C4-2B (cell line): ENCODE results near the gene ZG16B.

Experiments
- H3K27ac ChIP-seq: fragments of 450-650 bp; 2 replicates; pipeline ENCODE4 v1.5.1; 2017
- CTCF ChIP-seq: fragments of 450-650 bp; conservative IDR thresholded peaks from 2 replicates; pipeline ENCODE4 v1.5.1; 2017; ENCODE audit warnings: mild to moderate bottlenecking
- ZFX ChIP-seq: fragments of 450-650 bp; IDR thresholded peaks from 2 replicates; pipeline ENCODE4 v1.6.1; 2017

The ZG16B gene

GRCh38 chr16:2856061-2856670, 26.1 kb downstream of the ZG16B start:
- no peak overlapping the region for H3K27ac ChIP-seq

GRCh38 chr16:2856686-2857450, 26.8 kb downstream of the ZG16B start:
- H3K27ac ChIP-seq: peak overlapping the region; percentile 63

More at GRCh38 chr16:2856061-2856670, 26.1 kb downstream of the ZG16B start:
- TF ChIP-seq ZFX (no peak), CTCF (no peak)

GRCh38 chr16:2857451-2858244, 27.5 kb downstream of the ZG16B start, which contains the start of gene PRSS22:
Gene PRSS22 (minus strand): TSS chr16:2858170. CDS start chr16:2858104, 66 bp downstream.
- H3K27ac ChIP-seq: peak within 1 kb of the TSS; percentile 63
- TF ChIP-seq ZFX: no peak
- TF ChIP-seq CTCF: no peak

More at GRCh38 chr16:2856686-2857450, 26.8 kb downstream of the ZG16B start:
- TF ChIP-seq CTCF (no peak), ZFX (no peak)

GRCh38 chr16:2858245-2859025, 28.3 kb downstream of the ZG16B start:
- H3K27ac ChIP-seq: peak overlapping the region; percentile 63
- peak; percentile 38 for TF ChIP-seq CTCF
- no peak for TF ChIP-seq ZFX

- no peak overlapping the region for H3K27ac ChIP-seq
Observed at GRCh38 chr16:2859686-2860265, 29.7 kb downstream of the ZG16B start.

More at GRCh38 chr16:2859686-2860265, 29.7 kb downstream of the ZG16B start:
- TF ChIP-seq CTCF (no peak), ZFX (no peak)
